ENCODE data around the gene VAV3.

DNA sequence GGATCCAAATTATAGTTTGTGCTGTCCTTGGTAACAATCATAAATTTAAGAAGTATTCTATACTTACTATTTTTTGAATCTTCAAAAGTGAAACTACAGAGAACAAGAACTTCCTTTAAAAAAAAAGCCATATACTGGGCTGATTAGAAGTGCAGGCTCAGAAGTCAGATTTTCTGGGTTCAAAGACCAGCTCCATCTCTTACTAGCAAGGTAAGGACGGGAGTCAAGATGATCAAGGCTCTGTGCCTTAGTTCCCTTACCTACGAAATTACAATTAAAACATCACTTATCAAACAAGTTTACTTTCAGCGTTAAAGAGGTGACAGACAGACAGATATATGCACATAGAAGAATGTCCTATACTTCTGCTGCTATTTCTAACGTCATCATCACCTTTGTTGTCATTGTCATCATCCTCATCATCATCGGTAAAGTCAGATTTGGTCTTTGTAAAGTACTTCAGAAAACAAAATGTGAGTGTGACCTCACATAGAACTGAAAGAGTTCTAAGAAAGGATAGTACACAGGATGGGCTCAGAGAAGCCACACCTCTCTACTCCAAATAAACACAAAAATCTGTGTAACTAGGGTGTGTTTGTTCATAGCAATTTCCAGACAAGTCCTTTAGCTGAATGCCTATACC, 178.7 kb downstream of the VAV3 start:
- no peak for TF ChIP-seq TCF12 (IDR thresholded peaks at IDR 0.05)
- no peak for TF ChIP-seq TCF12 (CRISPR knock-in tag; IDR thresholded peaks at IDR 0.05)
- no peak for TF ChIP-seq ZBTB8A (CRISPR knock-in tag; IDR thresholded peaks at IDR 0.05; ENCODE audit: borderline replicate concordance, low read depth)
- TF ChIP-seq, protein P1, sequence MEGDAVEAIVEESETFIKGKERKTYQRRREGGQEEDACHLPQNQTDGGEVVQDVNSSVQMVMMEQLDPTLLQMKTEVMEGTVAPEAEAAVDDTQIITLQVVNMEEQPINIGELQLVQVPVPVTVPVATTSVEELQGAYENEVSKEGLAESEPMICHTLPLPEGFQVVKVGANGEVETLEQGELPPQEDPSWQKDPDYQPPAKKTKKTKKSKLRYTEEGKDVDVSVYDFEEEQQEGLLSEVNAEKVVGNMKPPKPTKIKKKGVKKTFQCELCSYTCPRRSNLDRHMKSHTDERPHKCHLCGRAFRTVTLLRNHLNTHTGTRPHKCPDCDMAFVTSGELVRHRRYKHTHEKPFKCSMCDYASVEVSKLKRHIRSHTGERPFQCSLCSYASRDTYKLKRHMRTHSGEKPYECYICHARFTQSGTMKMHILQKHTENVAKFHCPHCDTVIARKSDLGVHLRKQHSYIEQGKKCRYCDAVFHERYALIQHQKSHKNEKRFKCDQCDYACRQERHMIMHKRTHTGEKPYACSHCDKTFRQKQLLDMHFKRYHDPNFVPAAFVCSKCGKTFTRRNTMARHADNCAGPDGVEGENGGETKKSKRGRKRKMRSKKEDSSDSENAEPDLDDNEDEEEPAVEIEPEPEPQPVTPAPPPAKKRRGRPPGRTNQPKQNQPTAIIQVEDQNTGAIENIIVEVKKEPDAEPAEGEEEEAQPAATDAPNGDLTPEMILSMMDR (CRISPR knock-in tag; IDR thresholded peaks at IDR 0.05): no peak
- no peak for TF ChIP-seq ZNF431 (CRISPR knock-in tag; IDR thresholded peaks at IDR 0.05; ENCODE audit: borderline replicate concordance, low read depth)
- TF ChIP-seq RAD21 (CRISPR knock-in tag; IDR thresholded peaks at IDR 0.05): no peak
- TF ChIP-seq, protein P2, sequence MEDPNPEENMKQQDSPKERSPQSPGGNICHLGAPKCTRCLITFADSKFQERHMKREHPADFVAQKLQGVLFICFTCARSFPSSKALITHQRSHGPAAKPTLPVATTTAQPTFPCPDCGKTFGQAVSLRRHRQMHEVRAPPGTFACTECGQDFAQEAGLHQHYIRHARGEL (CRISPR knock-in tag; IDR thresholded peaks at IDR 0.05): no peak
- TF ChIP-seq, protein P3, sequence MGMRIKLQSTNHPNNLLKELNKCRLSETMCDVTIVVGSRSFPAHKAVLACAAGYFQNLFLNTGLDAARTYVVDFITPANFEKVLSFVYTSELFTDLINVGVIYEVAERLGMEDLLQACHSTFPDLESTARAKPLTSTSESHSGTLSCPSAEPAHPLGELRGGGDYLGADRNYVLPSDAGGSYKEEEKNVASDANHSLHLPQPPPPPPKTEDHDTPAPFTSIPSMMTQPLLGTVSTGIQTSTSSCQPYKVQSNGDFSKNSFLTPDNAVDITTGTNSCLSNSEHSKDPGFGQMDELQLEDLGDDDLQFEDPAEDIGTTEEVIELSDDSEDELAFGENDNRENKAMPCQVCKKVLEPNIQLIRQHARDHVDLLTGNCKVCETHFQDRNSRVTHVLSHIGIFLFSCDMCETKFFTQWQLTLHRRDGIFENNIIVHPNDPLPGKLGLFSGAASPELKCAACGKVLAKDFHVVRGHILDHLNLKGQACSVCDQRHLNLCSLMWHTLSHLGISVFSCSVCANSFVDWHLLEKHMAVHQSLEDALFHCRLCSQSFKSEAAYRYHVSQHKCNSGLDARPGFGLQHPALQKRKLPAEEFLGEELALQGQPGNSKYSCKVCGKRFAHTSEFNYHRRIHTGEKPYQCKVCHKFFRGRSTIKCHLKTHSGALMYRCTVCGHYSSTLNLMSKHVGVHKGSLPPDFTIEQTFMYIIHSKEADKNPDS (CRISPR knock-in tag; IDR thresholded peaks at IDR 0.05): no peak
